Measurements from ENCODE around the gene SH3RF1.

- no peak for TF ChIP-seq POLR2A (IDR thresholded peaks at IDR 0.05; ENCODE audit: extremely low read depth, insufficient read length)
- no peak for TF ChIP-seq CTCF (IDR thresholded peaks at IDR 0.05; ENCODE audit: low read depth, low read length)
- no peak for TF ChIP-seq MYC (IDR thresholded peaks at IDR 0.05; ENCODE audit: low read depth, low read length)
- TF ChIP-seq, protein P1, sequence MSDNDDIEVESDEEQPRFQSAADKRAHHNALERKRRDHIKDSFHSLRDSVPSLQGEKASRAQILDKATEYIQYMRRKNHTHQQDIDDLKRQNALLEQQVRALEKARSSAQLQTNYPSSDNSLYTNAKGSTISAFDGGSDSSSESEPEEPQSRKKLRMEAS (IDR thresholded peaks at IDR 0.05; ENCODE audit: low read depth, low read length): no peak
Measured at GRCh38 chr4:169094656-169095231, 176.0 kb downstream of the SH3RF1 start.

Data from NB4 (cell line).